Upper lobe of left lung (tissue), 6 donors: ENCODE measurements around the gene CUL9. TPM values are rescaled to one million over a fixed set of nuclear protein-coding genes. Genes with fewer than 3 reads are reported as not detected.

Experiments used
- ATAC-seq, 2 donors: fragments of 200-7000 bp; cut with Tn5 transposase; one replicate each; pipeline ENCODE4 v1.9.1; 2022; ENCODE audit warnings: mild to moderate bottlenecking in 2 of 2, moderate library complexity in 2 of 2; ENCODE audit not compliant: low FRiP score in 2 of 2
- DNase-seq, 2 donors: peaks; one replicate each; pipeline ENCODE4 v3.0.0-alpha.2; 2019 to 2020
- H3K27ac ChIP-seq, 4 donors: fragments of 200-600 bp; sonication (generic); one replicate each; pipeline ENCODE4 v1.5.1; 2016 to 2019
- H3K27me3 ChIP-seq, 4 donors: fragments of 200-600 bp; sonication (generic); one replicate each; pipeline ENCODE4 v1.5.1; 2017 to 2019
- H3K36me3 ChIP-seq, 4 donors: fragments of 200-600 bp; sonication (generic); one replicate each; pipeline ENCODE4 v1.5.1; 2016 to 2019
- H3K4me1 ChIP-seq, 4 donors: fragments of 200-600 bp; sonication (generic); one replicate each; pipeline ENCODE4 v1.5.1; 2018 to 2019
- H3K4me3 ChIP-seq, 4 donors: fragments of 200-600 bp; sonication (generic); one replicate each; pipeline ENCODE4 v1.5.1; 2017 to 2019; ENCODE audit warnings: mild to moderate bottlenecking in 2 of 4, moderate library complexity in 1 of 4
- H3K9me3 ChIP-seq, 4 donors: fragments of 200-600 bp; sonication (generic); one replicate each; pipeline ENCODE4 v1.5.1; 2018 to 2019
- CTCF ChIP-seq, 6 experiments: fragments of 450-650 bp in 4 of 6; fragments of 200-600 bp in 2 of 6; sonication (generic) in 2 of 6; IDR thresholded peaks; one replicate each; pipeline ENCODE4 v1.5.1; 2016 to 2019; ENCODE audit warnings: antibody characterized with exemption in 6 of 6
- EP300 ChIP-seq, 4 donors: sonication (generic); formaldehyde crosslinking; IDR thresholded peaks; one replicate each; pipeline ENCODE4 v1.5.1; 2017; ENCODE audit warnings: antibody characterized with exemption in 4 of 4, control low read depth in 2 of 4
- POLR2A ChIP-seq, 4 donors: fragments of 450-650 bp; IDR thresholded peaks; one replicate each; pipeline ENCODE4 v1.5.1; 2016 to 2017; ENCODE audit warnings: antibody characterized with exemption in 4 of 4, mild to moderate bottlenecking in 2 of 4
- POLR2AphosphoS5 ChIP-seq, 2 donors: sonication (generic); formaldehyde crosslinking; IDR thresholded peaks; one replicate each; pipeline ENCODE4 v1.5.1; 2017; ENCODE audit warnings: antibody characterized with exemption in 2 of 2
- WGBS, 2 donors: methylation state at CpG; one replicate each; pipeline ENCODE4 v1.1.5; 2017 to 2018; 5-methylcytosine and 5-hydroxymethylcytosine counted together
- total RNA-seq, 6 donors: library from RNA; depleted of rRNA in 4 of 6; stranded (reverse); fragments of >200 nt in 4 of 6; gene quantifications; one replicate each; pipeline versions ENCODE4 v1.1.0 to v1.2.1, GENCODE V29; 2016 to 2021
- donor health status: DM: no; HTN: no; CAD: no; lungs with moderate emphysema.
- donor health status: DM: no; HTN: yes; CAD: no; lungs with severe emphysema.

The CUL9 gene
- total RNA-seq, 6 donors from 2014 or later = 26.9 to 105 (median 47.5) TPM

GRCh38 chr6:43269273-43270007 lies 87.4 kb downstream of the CUL9 start:
- no peak overlapping the region for H3K27ac ChIP-seq
- H3K27me3 ChIP-seq = peaks cover 0 to 6% (median 1%) of the 10 kb centered on the region in 4 donors
- TF ChIP-seq CTCF (IDR thresholded peaks at IDR 0.05) (no peak), EP300 (IDR thresholded peaks at IDR 0.05) (no peak), POLR2AphosphoS5 (IDR thresholded peaks at IDR 0.05) (no peak), POLR2A (IDR thresholded peaks at IDR 0.05) (no peak)
- peak in 1 of 2 donors; percentile 54 for ATAC-seq
- peak in 1 of 2 donors; percentile 88 for DNase-seq
- 5 to 7% methylated on average over 28 to 40 of the region's 44 CpGs for WGBS, 2 donors
- H3K4me3 ChIP-seq = peak overlapping the region in 3 of 4 donors; percentile 31 to 41 (median 40)
- no peaks in the 10 kb centered on the region for H3K36me3 ChIP-seq
- H3K4me1 ChIP-seq = peaks cover 11 to 25% (median 15%) of the 10 kb centered on the region in 4 donors
- no peaks in the 10 kb centered on the region for H3K9me3 ChIP-seq

GRCh38 chr6:43271103-43271815 lies 89.3 kb downstream of the CUL9 start:
- H3K27me3 ChIP-seq = peaks cover 0 to 22% (median 15%) of the 10 kb centered on the region in 4 donors
- no peak for TF ChIP-seq POLR2A (IDR thresholded peaks at IDR 0.05)
- no peak for TF ChIP-seq POLR2AphosphoS5 (IDR thresholded peaks at IDR 0.05)
- TF ChIP-seq EP300 (IDR thresholded peaks at IDR 0.05) = no peak
- TF ChIP-seq CTCF (IDR thresholded peaks at IDR 0.05) = no peak
- no peaks in the 10 kb centered on the region for H3K9me3 ChIP-seq
- H3K36me3 ChIP-seq = no peaks in the 10 kb centered on the region
- H3K4me3 ChIP-seq = no peak overlapping the region
- WGBS, 2 donors = 62 to 85% methylated on average over 6 to 8 of the region's 8 CpGs
- DNase-seq (no peak), ATAC-seq (peak in 1 of 2 donors; percentile 15)
- no peak overlapping the region for H3K27ac ChIP-seq
- peaks cover 26 to 42% (median 29%) of the 10 kb centered on the region in 4 donors for H3K4me1 ChIP-seq

GRCh38 chr6:43271944-43272343 lies 89.9 kb downstream of the CUL9 start:
- H3K36me3 ChIP-seq = no peaks in the 10 kb centered on the region
- H3K27ac ChIP-seq = no peak overlapping the region
- H3K27me3 ChIP-seq = peaks cover 0 to 26% (median 19%) of the 10 kb centered on the region in 4 donors
- no peak for TF ChIP-seq CTCF (IDR thresholded peaks at IDR 0.05)
- TF ChIP-seq EP300 (IDR thresholded peaks at IDR 0.05) = no peak
- TF ChIP-seq POLR2A (IDR thresholded peaks at IDR 0.05) = no peak
- no peak for TF ChIP-seq POLR2AphosphoS5 (IDR thresholded peaks at IDR 0.05)
- DNase-seq = no peak
- ATAC-seq = no peak
- peaks cover 29 to 46% (median 31%) of the 10 kb centered on the region in 4 donors for H3K4me1 ChIP-seq
- no peaks in the 10 kb centered on the region for H3K9me3 ChIP-seq
- H3K4me3 ChIP-seq = no peak overlapping the region

- no peak overlapping the region for H3K4me3 ChIP-seq
- TF ChIP-seq POLR2A (IDR thresholded peaks at IDR 0.05) (no peak), CTCF (IDR thresholded peaks at IDR 0.05) (no peak), EP300 (IDR thresholded peaks at IDR 0.05) (no peak), POLR2AphosphoS5 (IDR thresholded peaks at IDR 0.05) (no peak)
- no peaks in the 10 kb centered on the region for H3K9me3 ChIP-seq
- no peak for ATAC-seq
- DNase-seq = no peak
- H3K27ac ChIP-seq = no peak overlapping the region
- peaks cover 29 to 41% (median 31%) of the 10 kb centered on the region in 4 donors for H3K4me1 ChIP-seq
- H3K36me3 ChIP-seq = no peaks in the 10 kb centered on the region
- WGBS, 2 donors = 39 to 80% methylated on average over 1 to 2 of the region's 2 CpGs
- peaks cover 0 to 26% (median 19%) of the 10 kb centered on the region in 4 donors for H3K27me3 ChIP-seq
Observed at GRCh38 chr6:43273707-43274106, 91.7 kb downstream of the CUL9 start.

Other genes starting within 250 kb of the CUL9 start
- gene GNMT, start 221.4 kb upstream of the CUL9 start, total RNA-seq = 10 to 100 TPM in 1 of 6 donors, 1 to 10 TPM in 4, not detected in 1; 1.9 to 10.5 (median 8.5) TPM
- gene PEX6, start 203.0 kb upstream of the CUL9 start, total RNA-seq = 10 to 100 TPM in 5 of 6 donors, 1 to 10 TPM in 1; 6.5 to 36.7 (median 21.0) TPM
- gene PPP2R5D, start 197.6 kb upstream of the CUL9 start, total RNA-seq = 10 to 100 TPM; 22.8 to 45.1 (median 27.3) TPM
- gene MEA1, start 168.2 kb upstream of the CUL9 start, total RNA-seq = 10 to 100 TPM; 32.1 to 52.6 (median 43.0) TPM
- 10 to 100 TPM; 36.7 to 74.0 (median 59.3) TPM for gene KLHDC3, start 167.9 kb upstream of the CUL9 start, total RNA-seq
- gene RRP36, start 160.6 kb upstream of the CUL9 start, total RNA-seq = 10 to 100 TPM; 32.0 to 77.2 (median 45.9) TPM
- gene CUL7, start 128.3 kb upstream of the CUL9 start, total RNA-seq = 10 to 100 TPM; 16.0 to 35.6 (median 20.4) TPM
- 10 to 100 TPM; 17.2 to 58.2 (median 30.7) TPM for gene MRPL2, start 122.8 kb upstream of the CUL9 start, total RNA-seq
- gene KLC4, start 122.6 kb upstream of the CUL9 start, total RNA-seq = 100 to 1,000 TPM in 1 of 6 donors, 10 to 100 TPM in 5; 31.2 to 155 (median 37.7) TPM
- gene PTK7, start 105.9 kb upstream of the CUL9 start, total RNA-seq = 100 to 1,000 TPM in 2 of 6 donors, 10 to 100 TPM in 4; 68.6 to 180 (median 89.4) TPM
- gene SRF, start 10.9 kb upstream of the CUL9 start, total RNA-seq = 10 to 100 TPM; 25.1 to 40.6 (median 30.8) TPM
- 10 to 100 TPM; 15.7 to 63.4 (median 44.4) TPM for gene DNPH1, start 47.3 kb downstream of the CUL9 start, total RNA-seq
- gene TTBK1, start 61.3 kb downstream of the CUL9 start, total RNA-seq = under 1 TPM in 4 of 6 donors, not detected in 2; 0.06 to 0.20 (median 0.11) TPM
- gene SLC22A7, start 116.1 kb downstream of the CUL9 start, total RNA-seq = not detected
- 1 to 10 TPM in 1 of 6 donors, not detected in 5; 1.5 TPM for gene CRIP3, start 126.6 kb downstream of the CUL9 start, total RNA-seq
- 10 to 100 TPM; 10.3 to 19.9 (median 15.3) TPM for gene ZNF318, start 187.5 kb downstream of the CUL9 start, total RNA-seq
- 10 to 100 TPM; 18.8 to 75.4 (median 34.2) TPM for gene ABCC10, start 245.3 kb downstream of the CUL9 start, total RNA-seq